Erythroblast (primary cell): Measurements from ENCODE around the gene BPIFB1.

Experiments
- DNase-seq, 2 experiments: peaks; one replicate each; lab custom pipeline; 2025; lab: John Stamatoyannopoulos, UW
- GATA1 ChIP-seq: IDR thresholded peaks from 2 replicates; pipeline ENCODE4 v1.6.1; 2011; ENCODE audit warnings: low read depth, mild to moderate bottlenecking, control low read depth, low read length, moderate library complexity
- POLR2A ChIP-seq: IDR thresholded peaks from 2 replicates; pipeline ENCODE4 v1.6.1; 2011; ENCODE audit warnings: mild to moderate bottlenecking, low read length

The BPIFB1 gene

GRCh38 chr20:33282991-33283555 lies at the start of gene BPIFB1:
Gene BPIFB1 (plus strand): TSS chr20:33283214. CDS start chr20:33286074, 2,860 bp downstream.
- TF ChIP-seq GATA1 (no peak), POLR2A (no peak)
- no peak for DNase-seq

- TF ChIP-seq GATA1, result no peak
- TF ChIP-seq POLR2A, result no peak
- no peak for DNase-seq
These were observed 49.0 kb upstream of the BPIFB1 start for GRCh38 chr20:33234050-33234449.

- TF ChIP-seq POLR2A (no peak), GATA1 (no peak)
- no peak for DNase-seq
These were observed 47.3 kb upstream of the BPIFB1 start, which contains the start of gene BPIFA1 for GRCh38 chr20:33235696-33236095. Gene BPIFA1 (plus strand): TSS chr20:33235996. CDS start chr20:33237712, 1,716 bp downstream.

GRCh38 chr20:33236351-33236750 lies 46.7 kb upstream of the BPIFB1 start:
- no peak for TF ChIP-seq POLR2A
- no peak for TF ChIP-seq GATA1
- DNase-seq, result no peak

GRCh38 chr20:33237989-33238388 lies 45.0 kb upstream of the BPIFB1 start:
- DNase-seq, result no peak
- TF ChIP-seq GATA1 (no peak), POLR2A (no peak)

- no peak for DNase-seq
- TF ChIP-seq POLR2A (no peak), GATA1 (no peak)
These were observed 43.6 kb upstream of the BPIFB1 start for GRCh38 chr20:33239418-33239817.

GRCh38 chr20:33239979-33240736 lies 42.9 kb upstream of the BPIFB1 start:
- no peak for TF ChIP-seq GATA1
- no peak for TF ChIP-seq POLR2A
- DNase-seq, result no peak

GRCh38 chr20:33240923-33241322 lies 42.1 kb upstream of the BPIFB1 start:
- TF ChIP-seq POLR2A, result no peak
- no peak for TF ChIP-seq GATA1
- no peak for DNase-seq

- DNase-seq, result no peak
- no peak for TF ChIP-seq POLR2A
- TF ChIP-seq GATA1, result no peak
These were observed 40.5 kb upstream of the BPIFB1 start for GRCh38 chr20:33242319-33243100.

GRCh38 chr20:33246077-33246476 lies 36.9 kb upstream of the BPIFB1 start:
- no peak for TF ChIP-seq POLR2A
- no peak for TF ChIP-seq GATA1
- no peak for DNase-seq

- no peak for DNase-seq
- no peak for TF ChIP-seq POLR2A
- no peak for TF ChIP-seq GATA1
These were observed 33.6 kb upstream of the BPIFB1 start for GRCh38 chr20:33249456-33249855.

GRCh38 chr20:33250666-33251065 lies 32.3 kb upstream of the BPIFB1 start:
- DNase-seq, result no peak
- no peak for TF ChIP-seq POLR2A
- no peak for TF ChIP-seq GATA1

GRCh38 chr20:33251496-33251895 lies 31.5 kb upstream of the BPIFB1 start:
- DNase-seq, result no peak
- TF ChIP-seq GATA1, result no peak
- TF ChIP-seq POLR2A, result no peak

- TF ChIP-seq GATA1 (no peak), POLR2A (no peak)
- DNase-seq, result no peak
These were observed 30.6 kb upstream of the BPIFB1 start for GRCh38 chr20:33252460-33252859.
